ENCODE results near the gene LENG8. TPM values are rescaled to one million over a fixed set of nuclear protein-coding genes. Genes with fewer than 3 reads are reported as not detected.

The LENG8 gene
- total and polyA plus RNA-seq, 2 of the 13 experiments (the other 11 are each of a cell fraction or from before 2014, with no cell fraction given), result 14.3 to 41.9 TPM

- no peak for TF ChIP-seq ZFP37 (CRISPR knock-in tag; IDR thresholded peaks at IDR 0.05; ENCODE audit: borderline replicate concordance)
- no peak for TF ChIP-seq ELF3 (CRISPR knock-in tag; IDR thresholded peaks at IDR 0.05)
- TF ChIP-seq FOXJ3 (CRISPR knock-in tag; IDR thresholded peaks at IDR 0.05; ENCODE audit: borderline replicate concordance), result no peak
- TF ChIP-seq PHF8 (CRISPR knock-in tag; IDR thresholded peaks at IDR 0.05), result no peak
- peak; percentile 42; the same call in 1 of the 2 replicates for TF ChIP-seq ZC3H13 (CRISPR knock-in tag; IDR thresholded peaks at IDR 0.05)
- TF ChIP-seq CBFB (CRISPR knock-in tag; IDR thresholded peaks at IDR 0.05), result no peak
- no peak for TF ChIP-seq ZNF775 (CRISPR knock-in tag; IDR thresholded peaks at IDR 0.05; ENCODE audit: borderline replicate concordance)
- no peak for TF ChIP-seq TMF1 (CRISPR knock-in tag; IDR thresholded peaks at IDR 0.05; ENCODE audit: low read depth)
- no peak for TF ChIP-seq MED8 (CRISPR knock-in tag; IDR thresholded peaks at IDR 0.05; ENCODE audit: insufficient replicate concordance)
- TF ChIP-seq POLR2G (IDR thresholded peaks at IDR 0.05; ENCODE audit: low read depth, low read length), result peak; percentile 16; the same call in 1 of the 2 replicates
- TF ChIP-seq NONO (IDR thresholded peaks at IDR 0.05), result no peak
- peak; percentile 16; the same call in 1 of the 2 replicates for TF ChIP-seq NONO (CRISPR knock-in tag; conservative IDR thresholded peaks at IDR 0.05)
- TF ChIP-seq CTCF (CRISPR knock-in tag; IDR thresholded peaks at IDR 0.05), result no peak
- TF ChIP-seq ZSCAN22 (CRISPR knock-in tag; IDR thresholded peaks at IDR 0.05), result no peak
- TF ChIP-seq MTERF4 (CRISPR knock-in tag; IDR thresholded peaks at IDR 0.05), result no peak
- no peak for TF ChIP-seq IRX3 (CRISPR knock-in tag; IDR thresholded peaks at IDR 0.05; ENCODE audit: borderline replicate concordance, low read depth)
- no peak for TF ChIP-seq GTF2F1 (IDR thresholded peaks at IDR 0.05; ENCODE audit: low read length)
- TF ChIP-seq HOXA9 (CRISPR knock-in tag; IDR thresholded peaks at IDR 0.05; ENCODE audit: borderline replicate concordance), result no peak
- no peak for TF ChIP-seq ZBTB7B (CRISPR knock-in tag; IDR thresholded peaks at IDR 0.05)
- no peak for TF ChIP-seq ISX (CRISPR knock-in tag; conservative IDR thresholded peaks at IDR 0.05)
- no peak for TF ChIP-seq MLLT10 (CRISPR knock-in tag; IDR thresholded peaks at IDR 0.05)
- TF ChIP-seq PITX1 (CRISPR knock-in tag; IDR thresholded peaks at IDR 0.05), result no peak
- TF ChIP-seq ZNF598 (CRISPR knock-in tag; IDR thresholded peaks at IDR 0.05; ENCODE audit: borderline replicate concordance), result no peak
- TF ChIP-seq CAMTA2 (CRISPR knock-in tag; IDR thresholded peaks at IDR 0.05; ENCODE audit: borderline replicate concordance), result no peak
- no peak for TF ChIP-seq TOE1 (CRISPR knock-in tag; IDR thresholded peaks at IDR 0.05)
- TF ChIP-seq POLR2A (IDR thresholded peaks at IDR 0.05; ENCODE audit: insufficient read depth in 1 of 2, low read depth in 2 of 2, low read length in 2 of 2), result peak in 1 of 2 experiments; percentile 12; a peak in 1 of 4 replicates
- TF ChIP-seq ZNF20 (CRISPR knock-in tag; IDR thresholded peaks at IDR 0.05), result no peak
- no peak for TF ChIP-seq DDIT3 (CRISPR knock-in tag; IDR thresholded peaks at IDR 0.05)
Measured at GRCh38 chr19:54434112-54434872, 14.7 kb upstream of the LENG8 start (continued).

Measured in HepG2 (cell line).